ENCODE results near the gene PDE1A. TPM values are rescaled to one million over a fixed set of nuclear protein-coding genes. Genes with fewer than 3 reads are reported as not detected.

PDE1A gene
- total RNA-seq, 1 donor from 2014 or later, result not detected

DNA sequence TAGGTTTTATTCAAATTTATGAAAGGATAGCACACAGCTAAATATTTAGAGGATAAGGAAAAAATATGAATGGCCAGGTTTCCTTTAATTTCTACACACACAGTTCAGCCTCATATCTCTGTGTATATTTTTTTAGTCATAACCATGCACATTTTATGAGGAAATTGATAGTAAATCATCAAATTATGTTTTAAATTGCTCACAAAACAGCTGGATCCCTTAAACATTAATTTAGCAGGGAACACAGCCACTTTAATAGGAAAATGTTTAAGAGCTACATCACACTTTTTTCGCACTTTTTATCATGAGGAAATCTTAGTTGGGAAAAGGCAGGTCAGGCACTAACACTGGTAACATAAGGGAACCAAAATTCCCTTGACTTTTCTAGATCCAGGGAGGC, 65.4 kb downstream of the PDE1A start:
- DNase-seq (ENCODE audit: low read depth), result no peak
- TF ChIP-seq, protein P1, sequence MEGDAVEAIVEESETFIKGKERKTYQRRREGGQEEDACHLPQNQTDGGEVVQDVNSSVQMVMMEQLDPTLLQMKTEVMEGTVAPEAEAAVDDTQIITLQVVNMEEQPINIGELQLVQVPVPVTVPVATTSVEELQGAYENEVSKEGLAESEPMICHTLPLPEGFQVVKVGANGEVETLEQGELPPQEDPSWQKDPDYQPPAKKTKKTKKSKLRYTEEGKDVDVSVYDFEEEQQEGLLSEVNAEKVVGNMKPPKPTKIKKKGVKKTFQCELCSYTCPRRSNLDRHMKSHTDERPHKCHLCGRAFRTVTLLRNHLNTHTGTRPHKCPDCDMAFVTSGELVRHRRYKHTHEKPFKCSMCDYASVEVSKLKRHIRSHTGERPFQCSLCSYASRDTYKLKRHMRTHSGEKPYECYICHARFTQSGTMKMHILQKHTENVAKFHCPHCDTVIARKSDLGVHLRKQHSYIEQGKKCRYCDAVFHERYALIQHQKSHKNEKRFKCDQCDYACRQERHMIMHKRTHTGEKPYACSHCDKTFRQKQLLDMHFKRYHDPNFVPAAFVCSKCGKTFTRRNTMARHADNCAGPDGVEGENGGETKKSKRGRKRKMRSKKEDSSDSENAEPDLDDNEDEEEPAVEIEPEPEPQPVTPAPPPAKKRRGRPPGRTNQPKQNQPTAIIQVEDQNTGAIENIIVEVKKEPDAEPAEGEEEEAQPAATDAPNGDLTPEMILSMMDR (conservative IDR thresholded peaks at IDR 0.05; ENCODE audit: low read depth, low read length), result no peak
- H3K4me3 ChIP-seq (ENCODE audit: low read depth, low read length), result no peak overlapping the region

DNA sequence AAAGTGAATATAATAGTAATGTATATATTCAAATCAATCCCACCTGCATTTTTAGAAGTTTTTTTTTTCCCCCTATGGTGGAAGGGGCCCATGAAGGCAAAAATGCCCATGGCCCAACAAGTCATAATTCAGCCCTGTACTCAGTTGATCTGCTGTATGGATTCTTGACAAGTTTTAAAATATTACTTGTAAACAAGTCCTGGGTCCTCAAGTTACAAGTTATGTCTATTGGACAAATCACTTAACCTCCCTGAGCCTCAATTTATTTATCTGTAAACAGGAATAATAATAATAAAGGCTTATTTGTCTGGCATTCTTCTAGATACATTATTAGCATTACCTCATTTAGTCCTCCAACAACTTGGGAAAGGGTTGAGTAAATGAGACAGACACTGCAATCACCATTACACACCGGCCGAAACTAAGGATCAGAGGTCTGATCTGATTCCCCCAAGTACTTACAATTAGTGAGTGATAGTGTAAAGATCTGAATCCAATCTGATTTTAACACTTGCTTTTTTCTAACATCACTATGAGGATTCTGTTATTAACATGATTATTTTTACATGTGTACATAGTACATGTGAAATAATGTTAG, 66.1 kb downstream of the PDE1A start:
- TF ChIP-seq, protein P1 (conservative IDR thresholded peaks at IDR 0.05; ENCODE audit: low read depth, low read length), result no peak
- DNase-seq (ENCODE audit: low read depth), result no peak
- no peak overlapping the region for H3K4me3 ChIP-seq (ENCODE audit: low read depth, low read length)

DNA sequence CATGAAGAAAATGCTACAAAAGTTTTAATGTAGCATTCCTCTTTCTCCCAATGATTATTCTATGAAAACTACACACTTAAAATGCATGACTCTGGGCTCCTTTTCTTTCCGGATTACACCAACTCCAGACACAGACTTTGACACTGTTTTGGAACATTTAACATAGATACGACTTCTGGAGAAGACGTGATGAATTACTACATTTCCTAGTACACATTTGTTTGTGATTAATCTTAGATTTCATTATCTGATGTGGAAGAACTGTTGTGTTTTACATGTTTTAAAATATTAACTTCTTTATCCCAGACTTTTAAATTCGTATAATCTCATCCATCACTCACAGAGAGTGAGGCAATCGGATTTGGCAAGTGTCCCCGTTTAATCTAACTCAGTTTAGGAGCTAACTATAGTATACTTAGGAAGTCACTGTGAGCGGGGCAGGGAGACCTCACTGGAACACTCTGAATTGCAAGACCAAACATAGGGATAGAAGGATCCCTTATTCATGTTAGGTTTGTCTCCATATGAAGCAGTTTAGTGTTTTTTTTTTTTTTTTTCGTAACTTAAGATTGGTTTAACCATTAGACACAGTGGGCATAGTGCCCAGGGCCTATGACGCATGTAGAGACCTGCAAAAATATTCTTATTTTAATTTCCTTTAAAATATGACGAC, 66.7 kb downstream of the PDE1A start:
- DNase-seq (ENCODE audit: low read depth), result no peak
- TF ChIP-seq, protein P1 (conservative IDR thresholded peaks at IDR 0.05; ENCODE audit: low read depth, low read length), result no peak

DNA sequence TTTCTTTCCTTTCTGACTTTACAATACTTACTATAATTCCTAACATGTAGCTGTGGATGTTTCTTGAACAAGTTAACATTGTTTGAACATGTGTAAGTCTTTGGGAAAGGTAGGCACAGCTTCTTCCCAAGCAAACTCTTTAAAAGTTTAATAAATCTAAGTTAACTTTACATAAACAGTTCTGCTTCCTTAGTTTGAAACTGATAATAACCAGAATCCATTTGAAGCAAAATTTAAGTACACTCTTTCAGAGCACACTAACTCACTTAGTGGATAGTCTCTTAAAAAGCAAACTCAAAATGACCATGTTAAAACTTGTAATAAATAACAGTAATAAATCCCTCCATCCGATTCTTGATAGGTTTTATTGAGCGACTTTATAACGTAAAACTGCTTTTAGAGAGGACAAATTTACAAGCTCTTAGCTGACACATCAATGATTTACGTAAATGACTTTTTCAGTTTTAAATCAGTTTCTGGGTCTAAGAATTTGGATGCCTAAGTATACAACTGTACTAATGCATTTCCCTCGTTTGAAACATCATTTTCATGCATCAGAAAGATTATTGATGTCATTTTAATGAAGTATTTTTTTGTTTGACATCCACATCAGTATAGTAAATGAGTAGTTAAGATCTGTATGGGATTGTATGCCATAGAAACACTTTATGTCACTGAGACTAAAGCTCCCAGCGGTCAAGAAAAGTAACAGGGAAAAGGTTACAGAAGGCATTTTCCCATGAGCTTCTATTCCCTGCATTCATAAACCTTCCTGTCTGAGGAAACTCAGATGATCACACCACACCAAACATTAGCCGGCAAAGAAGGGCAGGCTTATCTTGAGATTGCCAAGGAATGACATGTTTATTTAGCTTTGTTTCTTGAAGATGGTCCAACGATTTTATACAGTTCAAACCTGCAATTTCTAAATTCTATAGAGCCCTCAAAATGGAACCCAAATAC, 67.5 kb downstream of the PDE1A start:
- TF ChIP-seq, protein P1 (conservative IDR thresholded peaks at IDR 0.05; ENCODE audit: low read depth, low read length), result no peak
- no peak overlapping the region for H3K4me3 ChIP-seq (ENCODE audit: low read depth, low read length)
- no peak for DNase-seq (ENCODE audit: low read depth)

More for the DNA sequence above, 66.7 kb downstream of the PDE1A start:
- no peak overlapping the region for H3K4me3 ChIP-seq (ENCODE audit: low read depth, low read length)

DNA sequence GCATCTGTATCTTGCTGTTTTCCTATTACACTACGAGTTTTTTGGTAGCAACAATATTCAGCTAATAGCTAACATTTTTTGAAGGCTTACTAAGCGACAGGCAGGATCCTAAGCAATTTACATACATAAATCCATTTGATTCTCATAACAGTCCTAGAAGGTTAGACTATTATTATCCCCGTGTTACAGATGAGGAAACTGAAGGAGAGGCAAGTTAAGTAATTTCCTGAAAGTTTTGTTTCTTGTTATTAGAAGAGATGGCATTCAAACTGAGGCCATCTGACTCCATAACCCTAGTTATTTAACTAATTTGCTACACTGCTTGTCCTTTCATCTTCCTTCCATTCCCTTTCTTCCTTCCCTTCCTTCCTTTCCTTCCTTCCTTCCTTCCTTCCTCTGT, 68.2 kb downstream of the PDE1A start:
- TF ChIP-seq, protein P1 (conservative IDR thresholded peaks at IDR 0.05; ENCODE audit: low read depth, low read length), result no peak
- no peak for DNase-seq (ENCODE audit: low read depth)

DNA sequence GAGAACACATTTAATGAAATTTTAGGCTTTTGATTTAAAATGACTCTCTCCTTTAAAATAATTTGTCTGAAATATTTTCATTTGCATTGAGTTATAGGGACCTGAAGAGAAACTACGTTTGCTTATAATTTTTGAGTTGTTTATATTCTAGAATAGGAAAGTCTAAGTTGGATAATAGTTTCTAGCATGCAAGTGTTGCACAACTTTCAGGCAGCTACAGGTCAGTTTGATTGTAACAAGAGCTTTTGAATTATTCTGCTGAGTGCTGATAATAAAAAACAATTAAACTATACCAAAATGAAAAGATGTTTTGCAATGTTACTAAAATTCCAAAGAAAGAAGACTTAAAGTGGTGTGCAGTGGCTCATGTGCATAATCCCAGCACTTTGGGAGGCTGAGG, 71.0 kb downstream of the PDE1A start:
- TF ChIP-seq, protein P1 (conservative IDR thresholded peaks at IDR 0.05; ENCODE audit: low read depth, low read length), result no peak
- no peak overlapping the region for H3K4me3 ChIP-seq (ENCODE audit: low read depth, low read length)
- DNase-seq (ENCODE audit: low read depth), result no peak

More for the DNA sequence above, 68.2 kb downstream of the PDE1A start:
- H3K4me3 ChIP-seq (ENCODE audit: low read depth, low read length), result no peak overlapping the region
